ENCODE results near the gene GRK7.
"Not testable (repeated sequence)": the region's sequence is repeated elsewhere in the genome, so short reads cannot be mapped to it uniquely, and the experiment has no call there.

The GRK7 gene

GRCh38 chr3:141764045-141764444, 837 bp downstream of the GRK7 start:
- no peak for DNase-seq

GRCh38 chr3:141764465-141764864, 1.3 kb downstream of the GRK7 start:
- no peak for DNase-seq

- DNase-seq: no peak
Observed at GRCh38 chr3:141764986-141765385, 1.8 kb downstream of the GRK7 start.

- DNase-seq: no peak
Observed at GRCh38 chr3:141767066-141767465, 3.9 kb downstream of the GRK7 start.

GRCh38 chr3:141769221-141769894, 6.2 kb downstream of the GRK7 start:
- no peak for DNase-seq

GRCh38 chr3:141773676-141774075, 10.5 kb downstream of the GRK7 start:
- DNase-seq: no peak

GRCh38 chr3:141776376-141776775, 13.2 kb downstream of the GRK7 start:
- no peak for DNase-seq

GRCh38 chr3:141776885-141777284, 13.7 kb downstream of the GRK7 start:
- no peak for DNase-seq

- no peak for DNase-seq
Observed at GRCh38 chr3:141777957-141778813, 15.0 kb downstream of the GRK7 start.

GRCh38 chr3:141779667-141780066, 16.5 kb downstream of the GRK7 start:
- DNase-seq: no peak

- DNase-seq: no peak
Observed at GRCh38 chr3:141782386-141782932, 19.3 kb downstream of the GRK7 start.

GRCh38 chr3:141783632-141784031, 20.4 kb downstream of the GRK7 start:
- no peak for DNase-seq

- DNase-seq: no peak
Observed at GRCh38 chr3:141784096-141784495, 20.9 kb downstream of the GRK7 start.

- no peak for DNase-seq
Observed at GRCh38 chr3:141784531-141784930, 21.3 kb downstream of the GRK7 start.

GRCh38 chr3:141788149-141788548, 24.9 kb downstream of the GRK7 start:
- DNase-seq: no peak

- not testable (repeated sequence) for DNase-seq
Observed at GRCh38 chr3:141788750-141789149, 25.5 kb downstream of the GRK7 start.

GRCh38 chr3:141789281-141789680, 26.1 kb downstream of the GRK7 start:
- no peak for DNase-seq

GRCh38 chr3:141790171-141790570, 27.0 kb downstream of the GRK7 start:
- no peak for DNase-seq

- no peak for DNase-seq
Observed at GRCh38 chr3:141792495-141792894, 29.3 kb downstream of the GRK7 start.

GRCh38 chr3:141793476-141794260, 30.5 kb downstream of the GRK7 start:
- no peak for DNase-seq

GRCh38 chr3:141795276-141795675, 32.1 kb downstream of the GRK7 start:
- DNase-seq: no peak

GRCh38 chr3:141795741-141796080, 32.5 kb downstream of the GRK7 start:
- DNase-seq: no peak
